SK-N-SH (cell line): ENCODE data around the gene SERP2. TPM values are rescaled to one million over a fixed set of nuclear protein-coding genes. Genes with fewer than 3 reads are reported as not detected.

Experiments
- CTCF ChIA-PET: fragments of 300-600, 350-600 bp; formaldehyde crosslinking; extraction: SDS; loops from one replicate; lab custom pipeline; 2021; lab: Yijun Ruan, JAX
- POLR2A ChIA-PET: fragments of 350-600 bp; sonication (Branson Sonifier 250); formaldehyde crosslinking; extraction: SDS; loops from one replicate; lab custom pipeline; 2020; ENCODE audit warnings: antibody characterized with exemption, inconsistent platforms; lab: Yijun Ruan, JAX
- DNase-seq: peaks from one replicate; pipeline ENCODE4 v3.0.0; 2012
- H2AFZ ChIP-seq: fragments of 200-600 bp; sonication (generic); 2 replicates; pipeline ENCODE4 v1.8.1; 2016; ENCODE audit warnings: antibody characterized with exemption, mild to moderate bottlenecking, low read depth
- H3F3A ChIP-seq: fragments of 200-600 bp; sonication (generic); replicated peaks from 2 replicates; pipeline ENCODE3; 2016; ENCODE audit warnings: antibody characterized with exemption, mild to moderate bottlenecking; ENCODE audit not compliant: insufficient read depth
- H3K27ac ChIP-seq, 2 experiments: fragments of 200-500 bp in 1 of 2; fragments of 200-600 bp in 1 of 2; sonication (Bioruptor generic) in 1 of 2; sonication (generic), shearing (Covaris generic) in 1 of 2; 2 replicates each; pipeline versions ENCODE4 v1.5.1 to v1.6.1; 2014 to 2016; ENCODE audit warnings: low read depth in 2 of 2, inconsistent platforms in 1 of 2, low read length in 1 of 2, mild to moderate bottlenecking in 1 of 2, mixed read lengths in 1 of 2
- H3K27me3 ChIP-seq: fragments of 200-600 bp; sonication (generic), shearing (Covaris generic); 2 replicates; pipeline ENCODE4 v1.6.1; 2016; ENCODE audit warnings: mixed run types; ENCODE audit not compliant: insufficient read depth
- H3K36me3 ChIP-seq, 2 experiments: fragments of 200-500 bp in 1 of 2; fragments of 200-600 bp in 1 of 2; sonication (Bioruptor generic) in 1 of 2; sonication (generic) in 1 of 2; replicated peaks in 1 of 2; 2 replicates each; pipeline versions ENCODE3 to v1.5.1; 2014 to 2016; ENCODE audit warnings: low read length in 1 of 2, mild to moderate bottlenecking in 1 of 2; ENCODE audit not compliant: insufficient read depth in 2 of 2, control insufficient read depth in 1 of 2
- H3K4me1 ChIP-seq, 2 experiments: fragments of 200-500 bp in 1 of 2; fragments of 200-600 bp in 1 of 2; sonication (Bioruptor generic) in 1 of 2; sonication (generic), shearing (Covaris generic) in 1 of 2; 2 replicates each; pipeline versions ENCODE4 v1.5.1 to v1.6.1; 2014 to 2016; ENCODE audit warnings: low read depth in 1 of 2, low read length in 1 of 2, mixed run types in 1 of 2; ENCODE audit not compliant: insufficient read depth in 2 of 2, control insufficient read depth in 1 of 2
- H3K4me2 ChIP-seq: fragments of 200-600 bp; sonication (generic), shearing (Covaris generic); 2 replicates; pipeline ENCODE4 v1.6.1; 2017; ENCODE audit warnings: mixed run types
- H3K4me3 ChIP-seq, 2 experiments: fragments of 200-500 bp in 1 of 2; fragments of 200-600 bp in 1 of 2; sonication (Bioruptor generic) in 1 of 2; sonication (generic), shearing (Covaris generic) in 1 of 2; 2 replicates each; pipeline versions ENCODE4 v1.5.1 to v1.8.1; 2014 to 2016; ENCODE audit warnings: low read depth in 2 of 2, inconsistent platforms in 1 of 2, low read length in 1 of 2, mild to moderate bottlenecking in 1 of 2, mixed read lengths in 1 of 2, moderate library complexity in 1 of 2
- H3K79me2 ChIP-seq: fragments of 200-600 bp; sonication (generic); 2 replicates; pipeline ENCODE4 v1.8.1; 2017; ENCODE audit warnings: mild to moderate bottlenecking; ENCODE audit not compliant: insufficient read depth
- H3K9ac ChIP-seq: fragments of 200-600 bp; sonication (generic); 2 replicates; pipeline ENCODE4 v1.6.1; 2017; ENCODE audit warnings: mixed run types
- H3K9me2 ChIP-seq: fragments of 200-600 bp; sonication (generic); 2 replicates; pipeline ENCODE4 v1.6.1; 2017; ENCODE audit warnings: mixed run types
- H3K9me3 ChIP-seq: fragments of 200-600 bp; sonication (generic); 2 replicates; pipeline ENCODE4 v1.6.1; 2017; ENCODE audit warnings: mixed run types, mild to moderate bottlenecking, moderate library complexity
- H4K20me1 ChIP-seq: fragments of 200-600 bp; sonication (generic); 2 replicates; pipeline ENCODE4 v1.6.1; 2017; ENCODE audit warnings: mild to moderate bottlenecking, mixed run types; ENCODE audit not compliant: insufficient read depth
- FOSL2 ChIP-seq: IDR thresholded peaks from 2 replicates; pipeline ENCODE4 v1.4.0; 2012; ENCODE audit warnings: low read depth, mild to moderate bottlenecking, moderate library complexity, borderline replicate concordance
- FOXJ3 ChIP-seq: sonication (generic); formaldehyde crosslinking; IDR thresholded peaks from 2 replicates; pipeline ENCODE4 v1.5.1; 2020; ENCODE audit warnings: mild to moderate bottlenecking, missing genetic modification reagents
- GATA2 ChIP-seq: sonication (generic); formaldehyde crosslinking; IDR thresholded peaks from 2 replicates; pipeline ENCODE4 v1.5.0; 2020; ENCODE audit warnings: mild to moderate bottlenecking, missing genetic modification reagents
- IRF3 ChIP-seq: fragments of 150-350 bp; IDR thresholded peaks from 2 replicates; pipeline ENCODE4 v1.6.1; 2016; ENCODE audit warnings: mild to moderate bottlenecking, low read depth, low read length
- JUND ChIP-seq: IDR thresholded peaks from 2 replicates; pipeline ENCODE4 v1.4.0; 2012
- MAX ChIP-seq: IDR thresholded peaks from 2 replicates; pipeline ENCODE4 v1.4.0; 2012; ENCODE audit warnings: low read depth
- MXI1 ChIP-seq: IDR thresholded peaks from 2 replicates; pipeline ENCODE4 v1.6.1; 2012; ENCODE audit warnings: mild to moderate bottlenecking, low read depth, low read length, improper control_type of control experiment
- NFIC ChIP-seq: IDR thresholded peaks from 2 replicates; pipeline ENCODE4 v1.4.0; 2012; ENCODE audit warnings: borderline replicate concordance
- NRF1 ChIP-seq: IDR thresholded peaks from 2 replicates; pipeline ENCODE4 v1.6.1; 2012; ENCODE audit warnings: low read depth, mild to moderate bottlenecking, low read length
- RAD21 ChIP-seq: IDR thresholded peaks from 2 replicates; pipeline ENCODE4 v1.6.1; 2012; ENCODE audit warnings: mild to moderate bottlenecking, low read length
- REST ChIP-seq: IDR thresholded peaks from 2 replicates; pipeline ENCODE4 v1.6.1; 2012; ENCODE audit warnings: mild to moderate bottlenecking, low read depth, low read length, moderate library complexity
- SIN3A ChIP-seq: IDR thresholded peaks from 2 replicates; pipeline ENCODE4 v1.6.1; 2012; ENCODE audit warnings: low read depth, mild to moderate bottlenecking, low read length, moderate library complexity, borderline replicate concordance
- TCF12 ChIP-seq: IDR thresholded peaks from 2 replicates; pipeline ENCODE4 v1.4.0; 2012
- TEAD4 ChIP-seq: IDR thresholded peaks from 2 replicates; pipeline ENCODE4 v1.4.0; 2012; ENCODE audit warnings: mild to moderate bottlenecking, borderline replicate concordance; ENCODE audit not compliant: insufficient read depth
- USF1 ChIP-seq: IDR thresholded peaks from 2 replicates; pipeline ENCODE4 v1.4.0; 2012; ENCODE audit warnings: low read depth, borderline replicate concordance
- USF2 ChIP-seq: fragments of 150-350 bp; IDR thresholded peaks from 2 replicates; pipeline ENCODE4 v1.6.1; 2017; ENCODE audit warnings: antibody characterized with exemption, low read length, low read depth, borderline replicate concordance
- ZBTB33 ChIP-seq: IDR thresholded peaks from 2 replicates; pipeline ENCODE4 v1.4.0; 2012; ENCODE audit warnings: low read depth, borderline replicate concordance
- WGBS: methylation state at CpG from one replicate; pipeline ENCODE4 v1.1.6; 2017; ENCODE audit warnings: low lambda C conversion rate; 5-methylcytosine and 5-hydroxymethylcytosine counted together
- polyA plus RNA-seq, 3 experiments: library from polyadenylated mRNA; depleted of rRNA; stranded (reverse); fragments of >200 nt; gene quantifications; 2 replicates each; pipeline ENCODE4 v1.2.3, GENCODE V29; 2012

Gene SERP2
- polyA plus RNA-seq, 1 of the 3 experiments (the other 2 are of a cell fraction), result 4.9 TPM

GRCh38 chr13:44438234-44438579 is 64.6 kb downstream of the SERP2 start:
- no peaks in the 10 kb centered on the region for H3K9me2 ChIP-seq
- peak overlapping the region in 1 of 2 experiments; percentile 94; a peak in 1 of 4 replicates for H3K27ac ChIP-seq
- no peak for TF ChIP-seq IRF3
- no peak for TF ChIP-seq REST
- no peak for TF ChIP-seq SIN3A
- TF ChIP-seq USF1, result no peak
- no peak for TF ChIP-seq MXI1
- TF ChIP-seq TEAD4, result no peak
- TF ChIP-seq RAD21, result no peak
- TF ChIP-seq JUND, result no peak
- TF ChIP-seq TCF12, result no peak
- no peak for TF ChIP-seq NRF1
- TF ChIP-seq GATA2, result no peak
- peaks cover 16% of the 10 kb centered on the region in 2 experiments for H3K36me3 ChIP-seq
- H3K4me1 ChIP-seq, result peaks cover 17 to 19% of the 10 kb centered on the region in 2 experiments; a peak in 3 of 4 replicates
- WGBS, result 2% methylated on average over 3 of the region's 3 CpGs
- peaks cover 28% of the 10 kb centered on the region for H4K20me1 ChIP-seq
- no peaks in the 10 kb centered on the region for H3K9me3 ChIP-seq
- no peak overlapping the region for H2AFZ ChIP-seq
- no peaks in the 10 kb centered on the region for H3K27me3 ChIP-seq
- no peak overlapping the region for H3K4me3 ChIP-seq
- peaks cover 74% of the 10 kb centered on the region for H3K79me2 ChIP-seq
- H3F3A ChIP-seq, result peaks cover 32% of the 10 kb centered on the region
- H3K4me2 ChIP-seq, result 0 out of 2 replicates have a peak overlapping the region, but pooled peaks have one; percentile 71
- DNase-seq, result no peak
- ChIA-PET CTCF (interaction anchor here (0.7 to 10.4 kb wide), 29 partner anchors 13 to 538 kb away, joined by 3 to 158 read pairs (median 5); no protein-coding TSS in a partner anchor), POLR2A (no interaction called here)
- H3K9ac ChIP-seq, result no peak overlapping the region

GRCh38 chr13:44439452-44440024 is 65.9 kb downstream of the SERP2 start:
- Histone ChIP-seq H3K27me3 (no peaks in the 10 kb centered on the region), H3K9me3 (no peaks in the 10 kb centered on the region), H3K27ac (no peak overlapping the region), H3K4me3 (no peak overlapping the region), H4K20me1 (peaks cover 22% of the 10 kb centered on the region), H2AFZ (no peak overlapping the region), H3K9me2 (no peaks in the 10 kb centered on the region), H3K36me3 (peaks cover 2 to 3% of the 10 kb centered on the region in 2 experiments), H3K79me2 (peaks cover 76% of the 10 kb centered on the region), H3F3A (peaks cover 23% of the 10 kb centered on the region), H3K4me2 (no peak overlapping the region), H3K4me1 (peaks cover 8 to 14% of the 10 kb centered on the region in 2 experiments; a peak in 3 of 4 replicates), H3K9ac (no peak overlapping the region)
- WGBS, result 84% methylated on average over 4 of the region's 4 CpGs
- ChIA-PET CTCF (interaction anchor here (0.8 to 10.4 kb wide), 11 partner anchors 23 to 540 kb away, joined by 3 to 158 read pairs (median 4); no protein-coding TSS in a partner anchor), POLR2A (no interaction called here)
- no peak for DNase-seq
- TF ChIP-seq FOSL2, result no peak
- TF ChIP-seq MXI1, result no peak
- TF ChIP-seq MAX, result no peak
- no peak for TF ChIP-seq FOXJ3 (CRISPR knock-in tag)
- no peak for TF ChIP-seq SIN3A
- TF ChIP-seq USF2, result no peak
- no peak for TF ChIP-seq NRF1
- no peak for TF ChIP-seq NFIC
- no peak for TF ChIP-seq ZBTB33
